ENCODE data around the gene TRAF1. TPM values are rescaled to one million over a fixed set of nuclear protein-coding genes. Genes with fewer than 3 reads are reported as not detected.

TRAF1 gene
- total and polyA plus RNA-seq, 10 of the 15 experiments (the other 5 are each of a cell fraction or from before 2014, with no cell fraction given): 13.8 to 163 (median 128) TPM

GRCh38 chr9:120944434-120944843, 17.8 kb upstream of the TRAF1 start (continued):
- no peak for TF ChIP-seq BCL3 (IDR thresholded peaks at IDR 0.05; ENCODE audit: borderline replicate concordance, insufficient read depth, low read depth, low read length, poor library complexity, severe bottlenecking)
- no peak for TF ChIP-seq YBX1 (IDR thresholded peaks at IDR 0.05)
- TF ChIP-seq POLR2AphosphoS2 (IDR thresholded peaks at IDR 0.05; ENCODE audit: low read depth, low read length): no peak
- no peak for TF ChIP-seq JUND (IDR thresholded peaks at IDR 0.05; ENCODE audit: low read depth, low read length)
- TF ChIP-seq, protein P1, sequence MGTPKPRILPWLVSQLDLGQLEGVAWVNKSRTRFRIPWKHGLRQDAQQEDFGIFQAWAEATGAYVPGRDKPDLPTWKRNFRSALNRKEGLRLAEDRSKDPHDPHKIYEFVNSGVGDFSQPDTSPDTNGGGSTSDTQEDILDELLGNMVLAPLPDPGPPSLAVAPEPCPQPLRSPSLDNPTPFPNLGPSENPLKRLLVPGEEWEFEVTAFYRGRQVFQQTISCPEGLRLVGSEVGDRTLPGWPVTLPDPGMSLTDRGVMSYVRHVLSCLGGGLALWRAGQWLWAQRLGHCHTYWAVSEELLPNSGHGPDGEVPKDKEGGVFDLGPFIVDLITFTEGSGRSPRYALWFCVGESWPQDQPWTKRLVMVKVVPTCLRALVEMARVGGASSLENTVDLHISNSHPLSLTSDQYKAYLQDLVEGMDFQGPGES (IDR thresholded peaks at IDR 0.05): no peak
- no peak for TF ChIP-seq SREBF2 (IDR thresholded peaks at IDR 0.05; ENCODE audit: low read length)
- peak; percentile 57; the same call in 1 of the 2 replicates for TF ChIP-seq MTA3 (IDR thresholded peaks at IDR 0.05; ENCODE audit: borderline replicate concordance, low read length)
- TF ChIP-seq, protein P2, sequence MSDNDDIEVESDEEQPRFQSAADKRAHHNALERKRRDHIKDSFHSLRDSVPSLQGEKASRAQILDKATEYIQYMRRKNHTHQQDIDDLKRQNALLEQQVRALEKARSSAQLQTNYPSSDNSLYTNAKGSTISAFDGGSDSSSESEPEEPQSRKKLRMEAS (IDR thresholded peaks at IDR 0.05; ENCODE audit: low read depth, low read length): peak; percentile 84
- 0 out of 2 replicates have a peak, but pooled peaks have one; percentile 11 for TF ChIP-seq TCF12 (IDR thresholded peaks at IDR 0.05; ENCODE audit: low read depth, low read length)
- TF ChIP-seq CREB1 (IDR thresholded peaks at IDR 0.05; ENCODE audit: low read depth): 0 out of 2 replicates have a peak, but pooled peaks have one; percentile 23
- no peak for TF ChIP-seq CHD1 (IDR thresholded peaks at IDR 0.05; ENCODE audit: low read depth, low read length)
- 0 out of 2 replicates have a peak, but pooled peaks have one; percentile 23 for TF ChIP-seq ZNF217 (IDR thresholded peaks at IDR 0.05)
- TF ChIP-seq, protein P3, sequence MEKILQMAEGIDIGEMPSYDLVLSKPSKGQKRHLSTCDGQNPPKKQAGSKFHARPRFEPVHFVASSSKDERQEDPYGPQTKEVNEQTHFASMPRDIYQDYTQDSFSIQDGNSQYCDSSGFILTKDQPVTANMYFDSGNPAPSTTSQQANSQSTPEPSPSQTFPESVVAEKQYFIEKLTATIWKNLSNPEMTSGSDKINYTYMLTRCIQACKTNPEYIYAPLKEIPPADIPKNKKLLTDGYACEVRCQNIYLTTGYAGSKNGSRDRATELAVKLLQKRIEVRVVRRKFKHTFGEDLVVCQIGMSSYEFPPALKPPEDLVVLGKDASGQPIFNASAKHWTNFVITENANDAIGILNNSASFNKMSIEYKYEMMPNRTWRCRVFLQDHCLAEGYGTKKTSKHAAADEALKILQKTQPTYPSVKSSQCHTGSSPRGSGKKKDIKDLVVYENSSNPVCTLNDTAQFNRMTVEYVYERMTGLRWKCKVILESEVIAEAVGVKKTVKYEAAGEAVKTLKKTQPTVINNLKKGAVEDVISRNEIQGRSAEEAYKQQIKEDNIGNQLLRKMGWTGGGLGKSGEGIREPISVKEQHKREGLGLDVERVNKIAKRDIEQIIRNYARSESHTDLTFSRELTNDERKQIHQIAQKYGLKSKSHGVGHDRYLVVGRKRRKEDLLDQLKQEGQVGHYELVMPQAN (conservative IDR thresholded peaks at IDR 0.05): no peak
- peak; percentile 64; the same call in 1 of the 2 replicates for TF ChIP-seq ATF2 (IDR thresholded peaks at IDR 0.05; ENCODE audit: low read length)
- peak; percentile 97 for TF ChIP-seq MTA2 (IDR thresholded peaks at IDR 0.05; ENCODE audit: low read depth)
- TF ChIP-seq ZNF384 (IDR thresholded peaks at IDR 0.05; ENCODE audit: borderline replicate concordance, low read depth, low read length): no peak
- no peak for TF ChIP-seq SMC3 (IDR thresholded peaks at IDR 0.05; ENCODE audit: borderline replicate concordance, low read length)
- TF ChIP-seq, protein P4, sequence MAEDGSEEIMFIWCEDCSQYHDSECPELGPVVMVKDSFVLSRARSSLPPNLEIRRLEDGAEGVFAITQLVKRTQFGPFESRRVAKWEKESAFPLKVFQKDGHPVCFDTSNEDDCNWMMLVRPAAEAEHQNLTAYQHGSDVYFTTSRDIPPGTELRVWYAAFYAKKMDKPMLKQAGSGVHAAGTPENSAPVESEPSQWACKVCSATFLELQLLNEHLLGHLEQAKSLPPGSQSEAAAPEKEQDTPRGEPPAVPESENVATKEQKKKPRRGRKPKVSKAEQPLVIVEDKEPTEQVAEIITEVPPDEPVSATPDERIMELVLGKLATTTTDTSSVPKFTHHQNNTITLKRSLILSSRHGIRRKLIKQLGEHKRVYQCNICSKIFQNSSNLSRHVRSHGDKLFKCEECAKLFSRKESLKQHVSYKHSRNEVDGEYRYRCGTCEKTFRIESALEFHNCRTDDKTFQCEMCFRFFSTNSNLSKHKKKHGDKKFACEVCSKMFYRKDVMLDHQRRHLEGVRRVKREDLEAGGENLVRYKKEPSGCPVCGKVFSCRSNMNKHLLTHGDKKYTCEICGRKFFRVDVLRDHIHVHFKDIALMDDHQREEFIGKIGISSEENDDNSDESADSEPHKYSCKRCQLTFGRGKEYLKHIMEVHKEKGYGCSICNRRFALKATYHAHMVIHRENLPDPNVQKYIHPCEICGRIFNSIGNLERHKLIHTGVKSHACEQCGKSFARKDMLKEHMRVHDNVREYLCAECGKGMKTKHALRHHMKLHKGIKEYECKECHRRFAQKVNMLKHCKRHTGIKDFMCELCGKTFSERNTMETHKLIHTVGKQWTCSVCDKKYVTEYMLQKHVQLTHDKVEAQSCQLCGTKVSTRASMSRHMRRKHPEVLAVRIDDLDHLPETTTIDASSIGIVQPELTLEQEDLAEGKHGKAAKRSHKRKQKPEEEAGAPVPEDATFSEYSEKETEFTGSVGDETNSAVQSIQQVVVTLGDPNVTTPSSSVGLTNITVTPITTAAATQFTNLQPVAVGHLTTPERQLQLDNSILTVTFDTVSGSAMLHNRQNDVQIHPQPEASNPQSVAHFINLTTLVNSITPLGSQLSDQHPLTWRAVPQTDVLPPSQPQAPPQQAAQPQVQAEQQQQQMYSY (CRISPR knock-in tag; IDR thresholded peaks at IDR 0.05): no peak
